GM18519 (cell line): ENCODE measurements around the gene TRIOBP.

ENCODE experiments used
- ATAC-seq: cut with Tn5 transposase; IDR thresholded peaks from one replicate; pipeline ENCODE4 v1.9.1; 2021; ENCODE audit warnings: mild to moderate bottlenecking, moderate library complexity; ENCODE audit not compliant: unreplicated experiment, low FRiP score

The TRIOBP gene

DNA sequence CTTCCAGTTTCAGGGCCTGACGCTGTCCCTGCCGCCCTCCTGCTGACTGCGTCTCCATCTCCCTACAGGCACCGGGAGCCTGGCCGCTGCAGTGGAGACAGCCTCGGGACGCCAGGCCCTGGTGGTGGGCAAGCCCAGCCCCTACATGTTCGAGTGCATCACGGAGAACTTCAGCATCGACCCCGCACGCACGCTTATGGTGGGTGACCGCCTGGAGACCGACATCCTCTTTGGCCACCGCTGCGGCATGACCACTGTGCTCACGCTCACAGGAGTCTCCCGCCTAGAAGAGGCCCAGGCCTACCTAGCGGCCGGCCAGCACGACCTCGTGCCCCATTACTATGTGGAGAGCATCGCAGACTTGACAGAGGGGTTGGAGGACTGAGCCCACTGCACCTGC lies 31.4 kb upstream of the TRIOBP start:
- no peak for ATAC-seq

DNA sequence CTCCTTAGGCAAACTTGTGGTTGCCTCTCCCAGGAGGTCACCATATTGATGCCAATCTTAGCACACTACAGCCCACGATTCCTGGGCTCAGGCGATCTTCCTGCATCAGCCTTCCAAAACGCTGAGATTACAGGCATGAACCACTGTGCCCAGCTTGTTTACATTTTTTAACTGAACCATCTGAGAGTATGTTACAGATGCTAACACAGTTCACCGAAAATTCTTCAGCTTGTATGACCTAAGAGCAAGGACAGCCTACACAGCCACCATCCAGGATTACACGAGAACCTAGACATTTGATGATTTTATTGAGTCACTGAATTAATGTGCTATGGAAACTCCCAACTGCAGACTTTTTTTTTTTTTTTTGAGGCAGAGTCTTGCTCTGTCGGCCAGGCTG lies 27.3 kb upstream of the TRIOBP start:
- ATAC-seq, result no peak

DNA sequence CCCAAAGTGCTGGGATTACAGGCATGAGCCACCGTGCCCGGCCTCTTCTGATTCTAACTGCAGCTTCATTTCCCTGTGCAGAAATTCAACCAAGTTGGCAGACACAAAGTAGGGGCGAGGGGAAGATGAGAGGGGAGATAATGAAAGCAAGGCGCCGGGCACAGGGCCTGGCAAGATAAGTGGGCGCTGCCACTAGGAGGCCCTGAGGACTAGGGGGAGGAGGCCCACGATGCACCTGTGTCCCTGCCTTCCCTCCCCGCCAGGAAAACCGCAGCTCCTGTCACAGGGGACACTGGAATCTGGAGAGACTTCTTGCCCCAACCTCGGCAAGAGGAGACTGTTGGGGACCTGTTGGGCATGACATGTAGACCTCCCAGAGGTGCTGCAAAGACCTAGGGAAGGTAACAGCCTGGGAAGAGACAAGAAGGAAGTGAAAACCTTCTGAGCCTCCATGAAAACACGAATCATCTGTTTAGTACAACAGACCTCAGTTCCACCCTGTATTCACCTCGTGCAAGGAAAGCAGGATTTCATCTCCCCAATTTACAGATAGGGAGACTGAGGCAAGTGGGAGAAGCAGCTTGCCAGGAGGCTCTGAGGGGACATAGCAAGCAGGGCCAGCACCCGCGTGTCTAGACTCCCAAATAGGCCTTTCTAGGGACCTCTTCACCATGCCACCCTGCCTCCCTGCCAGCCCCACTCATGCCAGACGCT lies 24.5 kb upstream of the TRIOBP start:
- no peak for ATAC-seq

DNA sequence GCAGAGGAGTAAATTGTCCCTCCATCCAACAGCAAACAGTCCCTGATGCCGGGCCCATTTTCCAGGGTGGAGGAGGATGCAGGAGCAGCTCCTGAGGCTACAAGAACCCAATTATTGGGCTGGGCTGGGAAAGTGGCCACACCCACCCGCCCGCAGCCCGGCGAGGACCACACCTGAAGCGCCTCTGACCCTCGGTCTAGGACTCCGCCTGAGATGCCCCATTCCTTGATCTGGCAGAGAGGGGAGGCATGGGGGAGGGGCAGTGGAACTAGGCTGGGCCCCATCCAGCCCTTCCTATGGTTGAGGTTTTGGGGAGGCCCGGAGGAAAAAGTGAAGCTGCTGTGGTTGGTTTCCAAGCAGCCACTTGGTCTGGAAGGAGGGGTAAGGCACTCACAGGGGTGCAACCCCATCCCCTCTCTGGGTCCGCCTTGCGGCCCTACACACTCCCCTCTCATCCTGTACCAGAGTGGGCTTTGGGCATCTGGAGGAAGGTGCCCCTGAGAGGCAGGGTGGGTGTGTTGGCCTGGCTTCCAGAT lies 23.9 kb upstream of the TRIOBP start:
- ATAC-seq, result no peak

DNA sequence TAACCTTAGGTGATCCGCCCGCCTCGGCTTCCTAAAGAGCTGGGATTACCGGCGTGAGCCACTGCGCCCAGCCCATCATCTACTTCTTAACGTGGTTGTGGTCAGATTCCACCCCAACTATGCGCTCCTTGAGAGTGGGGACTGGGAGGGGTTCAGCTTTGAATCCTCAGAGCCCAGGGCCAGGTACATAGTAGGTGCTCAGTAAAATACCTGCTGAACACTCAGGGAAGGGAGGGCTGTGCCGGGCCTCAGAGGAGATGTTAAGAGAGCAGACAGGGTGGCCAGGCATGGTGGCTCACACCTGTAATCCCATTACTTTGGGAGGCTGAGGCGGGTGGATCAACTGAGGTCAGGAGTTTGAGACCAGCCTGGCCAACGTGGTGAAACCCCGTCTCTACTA lies 22.6 kb upstream of the TRIOBP start:
- no peak for ATAC-seq

DNA sequence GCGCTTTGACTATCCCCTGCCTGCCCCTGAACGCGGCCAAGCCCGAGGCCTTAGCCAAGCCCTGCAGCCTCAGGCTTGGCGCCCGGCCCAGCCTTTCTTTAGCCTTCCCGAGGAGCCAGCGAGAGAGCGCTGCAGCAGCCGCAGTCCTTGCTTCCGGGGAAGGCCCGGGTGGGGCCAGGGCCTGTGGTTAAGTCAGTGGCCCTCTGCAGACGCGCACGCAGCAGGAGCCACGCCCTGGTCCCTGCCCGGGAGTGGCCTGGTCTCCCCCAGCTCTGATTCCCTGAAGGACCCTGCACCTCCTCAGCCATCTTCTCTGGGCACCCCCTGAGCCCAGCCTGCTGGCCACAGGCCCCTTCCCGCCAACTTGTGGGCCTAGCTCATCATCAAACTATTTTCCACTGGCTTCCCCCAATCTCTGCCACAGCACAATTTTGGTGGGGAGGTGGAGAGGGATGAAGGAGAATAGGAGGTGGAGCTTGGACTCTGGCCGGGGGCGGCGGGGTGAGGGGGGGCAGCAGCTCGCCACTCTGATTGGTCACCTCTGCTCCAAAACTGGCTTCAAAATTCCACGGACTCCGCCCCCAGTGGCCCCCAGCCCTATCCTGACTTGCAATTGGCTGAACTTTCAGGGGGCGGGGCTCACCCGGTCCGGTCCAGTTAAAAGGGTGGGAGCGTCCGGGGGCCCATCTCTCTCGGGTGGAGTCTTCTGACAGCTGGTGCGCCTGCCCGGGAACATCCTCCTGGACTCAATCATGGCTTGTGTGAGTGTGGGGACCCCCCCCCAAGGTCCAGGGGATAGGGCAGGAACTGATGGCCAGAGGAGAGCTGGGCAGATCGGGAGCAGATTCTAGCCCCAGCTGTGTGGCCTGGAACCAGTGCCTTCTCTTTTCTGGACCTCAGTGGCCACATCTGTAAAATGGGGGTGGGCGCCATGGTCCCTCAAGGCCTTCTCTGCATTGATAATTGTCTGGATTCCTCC lies 21.6 kb upstream of the TRIOBP start, which contains the start of gene LGALS1:
Gene LGALS1 (plus strand): TSS at position 686 of the 979 bp plus-strand sequence. CDS start 67 bp downstream, at position 753.
- no peak for ATAC-seq

DNA sequence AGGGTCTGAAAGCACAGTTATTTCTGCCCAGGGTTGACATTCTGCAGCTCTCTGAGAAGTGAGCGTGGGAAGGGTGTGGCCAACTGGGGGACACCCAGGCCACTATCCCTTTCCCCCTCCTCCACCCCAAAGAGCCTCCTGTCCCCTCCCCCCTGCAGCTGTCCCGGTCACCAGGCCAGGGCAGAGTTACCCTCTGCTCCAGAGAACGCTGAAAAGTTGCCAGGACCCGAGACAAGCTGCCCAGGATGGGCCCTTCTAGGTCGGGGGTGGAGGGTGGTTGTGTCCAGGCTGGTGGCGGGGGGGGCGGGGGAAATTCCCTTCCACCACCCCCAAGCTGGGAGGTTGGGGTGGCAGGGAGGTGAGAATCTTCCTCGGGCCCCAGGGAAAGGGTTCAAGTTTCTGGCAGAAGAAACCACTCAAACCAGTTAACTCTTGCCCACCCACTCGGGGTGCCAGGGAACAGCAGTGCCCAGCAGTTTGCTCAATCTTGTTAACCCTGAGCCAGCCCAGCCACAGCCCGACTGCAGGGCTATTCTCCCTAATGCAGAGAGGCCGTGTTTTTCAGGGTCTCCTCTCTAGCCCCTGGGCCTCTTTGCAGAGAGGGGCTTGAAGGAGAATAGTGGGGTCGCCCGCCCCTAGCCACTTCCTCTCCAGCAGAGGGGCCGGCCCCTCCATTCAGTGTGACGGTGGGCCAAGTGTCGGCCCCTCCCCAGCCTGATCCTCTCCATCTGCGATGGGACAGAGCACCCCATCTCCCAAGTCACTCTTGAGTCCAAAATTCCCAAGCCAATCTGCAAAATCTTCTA lies 20.7 kb upstream of the TRIOBP start:
- ATAC-seq, result no peak

DNA sequence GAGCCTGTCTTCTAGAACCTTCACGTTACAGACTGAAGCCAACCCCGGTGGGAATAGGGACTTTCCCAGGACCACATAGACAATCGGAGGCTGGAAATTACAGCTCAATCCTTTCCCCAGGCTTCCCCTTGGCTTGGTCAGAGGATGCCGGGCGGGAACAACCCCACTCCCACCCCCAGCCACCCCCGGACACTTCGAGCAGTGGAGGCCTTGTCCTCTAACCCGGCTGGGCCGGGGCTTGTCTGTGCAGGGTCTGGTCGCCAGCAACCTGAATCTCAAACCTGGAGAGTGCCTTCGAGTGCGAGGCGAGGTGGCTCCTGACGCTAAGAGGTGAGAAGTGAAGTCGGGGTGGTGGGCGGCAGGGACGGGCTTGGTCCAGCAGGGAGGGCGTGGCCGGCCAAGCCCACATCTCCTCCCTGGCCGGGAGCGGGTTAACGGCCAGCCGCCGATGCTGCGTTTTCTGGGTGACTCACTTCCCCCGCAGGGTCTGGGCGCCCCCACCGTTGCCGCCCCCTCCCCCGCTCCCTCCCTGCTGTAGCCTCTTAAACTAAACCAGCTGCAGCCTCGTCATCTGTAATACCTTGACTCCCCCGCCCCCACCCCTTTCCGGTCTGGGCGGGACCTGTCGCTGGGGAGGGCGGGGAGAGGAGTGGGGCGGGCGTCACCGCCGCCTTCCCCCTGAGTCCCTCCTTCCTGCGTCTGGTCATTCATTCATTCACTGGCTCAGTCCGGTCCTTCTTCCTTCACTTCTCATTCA lies 19.9 kb upstream of the TRIOBP start:
- no peak for ATAC-seq

DNA sequence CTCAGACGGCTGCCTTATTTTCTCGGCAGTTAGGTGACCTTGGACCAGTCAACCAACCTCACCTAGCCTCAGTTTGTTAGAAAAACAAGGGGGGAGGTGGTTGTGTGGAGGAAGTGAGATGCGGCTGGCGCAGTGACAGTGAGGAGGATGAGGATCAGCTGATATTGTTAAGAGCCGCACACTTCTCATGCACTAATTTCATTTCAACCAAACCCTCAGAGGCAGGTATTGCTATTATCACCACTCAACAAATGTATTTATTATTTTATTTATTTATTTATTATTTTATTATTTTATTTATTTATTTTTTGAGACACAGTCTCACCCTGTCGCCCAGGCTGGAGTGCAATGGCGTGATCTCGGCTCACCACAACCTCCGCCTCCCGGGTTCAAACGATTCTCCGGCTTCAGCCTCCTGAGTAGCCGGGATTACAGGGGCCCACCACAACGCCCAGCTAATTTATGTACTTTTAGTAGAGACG lies 19.3 kb upstream of the TRIOBP start:
- no peak for ATAC-seq

DNA sequence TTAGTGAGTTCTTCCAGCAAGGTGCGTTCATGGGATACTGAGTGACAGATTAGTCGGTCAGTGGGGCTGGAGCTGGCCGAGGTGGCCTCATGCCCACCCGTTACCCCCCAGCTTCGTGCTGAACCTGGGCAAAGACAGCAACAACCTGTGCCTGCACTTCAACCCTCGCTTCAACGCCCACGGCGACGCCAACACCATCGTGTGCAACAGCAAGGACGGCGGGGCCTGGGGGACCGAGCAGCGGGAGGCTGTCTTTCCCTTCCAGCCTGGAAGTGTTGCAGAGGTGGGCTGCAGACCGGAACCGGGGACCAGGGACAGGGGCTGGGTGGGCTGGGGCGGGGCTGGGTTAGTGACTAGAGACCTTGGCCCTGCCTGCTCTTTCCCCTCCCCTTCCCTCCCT lies 18.5 kb upstream of the TRIOBP start:
- no peak for ATAC-seq

DNA sequence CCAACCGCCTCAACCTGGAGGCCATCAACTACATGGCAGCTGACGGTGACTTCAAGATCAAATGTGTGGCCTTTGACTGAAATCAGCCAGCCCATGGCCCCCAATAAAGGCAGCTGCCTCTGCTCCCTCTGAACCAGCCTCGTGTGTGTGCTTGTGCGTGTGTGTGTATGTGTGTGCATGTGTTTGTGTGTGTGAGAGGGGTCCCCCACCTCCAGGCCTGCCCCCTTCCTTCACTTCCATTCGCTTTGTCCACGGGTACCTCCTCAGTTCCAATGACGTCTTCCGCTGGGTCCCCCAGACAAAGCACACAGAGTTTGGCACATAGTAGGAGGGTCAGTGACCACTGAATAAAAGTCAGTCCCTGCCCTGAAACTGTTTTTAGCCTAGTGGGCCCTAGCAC lies 17.2 kb upstream of the TRIOBP start:
- ATAC-seq, result no peak

DNA sequence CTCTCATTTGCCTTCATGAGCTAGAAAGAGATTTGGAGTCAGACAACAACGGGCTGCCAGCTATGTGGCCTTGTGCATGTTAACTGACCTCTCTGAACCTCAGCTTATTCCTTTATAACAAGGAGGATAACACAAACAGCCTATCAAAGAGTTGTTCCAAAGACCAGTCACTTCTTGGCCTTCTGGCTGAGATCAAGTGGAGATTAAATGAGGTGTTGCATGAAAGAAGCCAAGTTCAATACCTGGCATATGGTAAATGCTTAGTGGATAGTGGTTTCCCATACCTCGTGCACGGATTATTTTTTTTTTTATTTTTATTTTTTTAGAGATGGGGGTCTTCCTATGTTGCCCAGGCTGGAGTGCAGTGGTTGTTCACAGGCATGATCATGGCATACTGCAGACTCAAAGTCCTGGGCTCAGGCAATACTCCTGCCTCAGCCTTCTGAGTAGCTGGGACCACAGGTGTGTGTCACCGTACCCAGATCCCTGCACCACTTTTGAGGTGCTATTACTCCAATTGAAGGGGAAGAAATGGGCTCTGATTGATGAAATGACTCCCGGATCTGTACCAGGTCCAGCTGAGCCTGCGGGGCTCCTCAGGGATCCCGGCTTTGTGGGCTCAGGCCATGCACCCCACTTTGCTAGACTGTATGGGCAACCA lies 16.5 kb upstream of the TRIOBP start:
- no peak for ATAC-seq

DNA sequence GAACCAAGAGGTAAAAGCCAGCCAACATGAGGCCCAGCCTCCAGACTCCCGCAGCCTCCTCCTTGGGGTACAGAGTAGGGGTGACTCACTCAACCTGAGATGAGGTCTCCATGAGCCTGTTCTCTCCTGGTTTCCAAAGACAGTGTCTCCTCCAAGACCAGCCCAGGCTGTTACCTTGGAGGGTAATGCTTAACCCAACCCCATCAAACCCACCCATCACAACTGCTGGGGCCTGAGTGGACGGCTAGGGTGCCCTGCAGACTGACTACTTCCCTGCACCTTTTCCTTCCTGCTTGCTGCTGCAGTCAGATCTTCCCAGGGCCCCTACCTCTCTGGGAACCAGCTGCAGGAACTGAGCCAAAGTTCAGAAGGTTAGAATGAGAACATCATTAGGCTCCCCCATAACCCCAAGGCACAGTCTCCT lies 15.8 kb upstream of the TRIOBP start:
- ATAC-seq, result no peak

DNA sequence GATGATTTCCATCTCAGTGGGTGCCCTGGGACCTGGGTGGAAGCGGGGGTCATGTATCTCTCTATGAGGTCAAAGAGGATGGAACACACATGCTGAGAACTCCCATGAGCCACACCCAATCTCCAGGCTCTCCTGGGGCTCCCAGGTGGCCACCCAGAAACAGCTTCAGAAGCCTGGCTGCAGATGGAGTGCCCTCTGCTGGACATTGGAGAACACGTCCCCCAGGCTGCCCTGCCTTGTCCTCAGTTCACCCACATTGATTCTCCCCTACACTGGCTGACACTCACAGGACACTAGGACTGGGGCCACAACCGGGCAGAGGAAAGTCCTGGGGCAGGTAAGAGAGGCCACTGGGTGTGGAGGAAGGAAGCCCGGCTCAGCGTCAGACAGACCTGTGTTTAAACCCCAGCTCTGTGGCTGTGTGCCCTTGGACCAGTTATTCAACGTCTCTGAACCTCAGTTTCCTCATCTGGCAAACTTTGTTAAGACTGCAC lies 15.2 kb upstream of the TRIOBP start:
- no peak for ATAC-seq

DNA sequence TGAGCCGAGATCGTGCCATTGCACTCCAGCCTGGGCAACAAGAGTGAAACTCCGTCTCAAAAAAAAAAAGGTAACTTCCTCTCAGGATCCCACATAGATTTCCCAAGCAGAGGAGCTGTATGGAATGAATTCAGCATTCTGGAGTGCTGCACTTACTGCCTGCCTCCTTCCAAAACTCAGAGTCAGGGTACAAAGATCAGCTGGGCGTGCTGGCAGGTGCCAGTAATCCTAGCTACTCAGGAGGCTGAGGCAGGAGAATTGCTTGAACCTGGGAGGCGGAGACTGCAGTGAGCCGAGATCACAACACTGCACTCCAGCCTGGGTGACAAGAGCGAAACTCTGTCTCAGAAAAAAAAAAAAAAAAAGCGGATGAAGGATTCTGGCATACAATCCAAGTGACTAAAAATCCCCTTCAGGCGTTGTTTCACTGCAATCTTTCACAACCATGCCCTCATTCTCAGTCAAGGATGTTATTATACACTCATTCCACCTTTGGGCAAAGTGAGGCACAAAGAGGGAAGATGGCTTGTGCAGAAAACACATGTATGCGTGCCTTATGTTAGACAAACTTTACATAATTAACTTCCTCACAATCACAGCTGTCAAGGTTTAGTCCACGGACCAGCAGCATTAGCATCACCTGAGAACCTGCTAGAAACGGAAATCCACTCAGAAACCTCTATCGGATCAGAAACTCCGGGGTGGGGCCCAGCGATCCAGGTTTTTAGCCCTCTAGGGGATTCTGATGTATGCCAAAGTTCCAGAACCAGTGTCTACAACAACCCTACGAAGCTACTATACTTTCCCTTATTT lies 11.8 kb upstream of the TRIOBP start:
- ATAC-seq, result no peak

DNA sequence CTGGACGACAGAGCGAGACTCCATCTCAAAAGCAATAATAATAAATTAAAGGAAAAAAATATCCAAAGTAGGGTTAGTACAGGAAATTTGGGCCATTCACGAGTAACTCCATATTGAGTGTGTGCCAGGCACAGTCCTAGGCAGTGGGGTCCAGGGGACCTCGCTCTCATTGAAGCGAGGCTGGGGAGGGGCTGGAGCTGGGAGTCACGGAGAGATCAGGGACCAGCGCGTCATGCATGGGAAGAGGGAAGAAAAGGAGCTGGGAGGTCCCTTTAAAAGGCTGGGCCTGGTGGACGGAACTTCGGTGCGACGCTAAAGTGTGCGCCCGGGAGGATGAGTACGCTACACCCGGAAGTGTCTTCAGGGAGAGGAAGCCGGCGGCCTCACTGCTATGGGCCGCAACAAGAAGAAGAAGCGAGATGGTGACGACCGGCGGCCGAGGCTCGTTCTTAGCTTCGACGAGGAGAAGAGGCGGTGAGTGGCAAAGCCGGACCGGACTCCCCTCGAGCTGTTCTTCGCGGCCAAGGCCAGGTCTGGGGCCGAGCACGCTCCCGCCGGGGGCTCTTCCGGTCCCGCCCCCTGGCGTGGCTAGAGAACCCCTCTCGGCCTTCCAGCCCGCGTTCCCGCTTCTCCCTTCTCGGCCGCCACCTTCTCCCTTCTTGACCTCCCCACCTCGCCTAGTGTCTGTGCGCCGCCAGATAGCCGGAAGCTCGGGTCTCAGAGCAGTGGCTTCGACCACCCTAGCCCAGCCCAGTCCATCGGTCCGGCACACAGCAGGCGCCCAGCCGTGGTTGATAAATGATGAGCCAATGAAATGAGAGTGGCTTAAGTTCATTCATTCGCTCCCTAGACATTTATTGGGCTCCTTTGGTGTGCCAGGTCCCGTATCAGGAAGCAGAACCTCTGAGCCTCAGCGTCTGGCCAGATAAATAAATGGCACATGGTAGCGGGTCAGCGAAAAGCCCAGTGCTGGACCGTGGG lies 10.6 kb upstream of the TRIOBP start, which contains the start of gene NOL12:
Gene NOL12 (plus strand): TSS at position 342 of the 981 bp plus-strand sequence. CDS start 50 bp downstream, at position 392.
- no peak for ATAC-seq

DNA sequence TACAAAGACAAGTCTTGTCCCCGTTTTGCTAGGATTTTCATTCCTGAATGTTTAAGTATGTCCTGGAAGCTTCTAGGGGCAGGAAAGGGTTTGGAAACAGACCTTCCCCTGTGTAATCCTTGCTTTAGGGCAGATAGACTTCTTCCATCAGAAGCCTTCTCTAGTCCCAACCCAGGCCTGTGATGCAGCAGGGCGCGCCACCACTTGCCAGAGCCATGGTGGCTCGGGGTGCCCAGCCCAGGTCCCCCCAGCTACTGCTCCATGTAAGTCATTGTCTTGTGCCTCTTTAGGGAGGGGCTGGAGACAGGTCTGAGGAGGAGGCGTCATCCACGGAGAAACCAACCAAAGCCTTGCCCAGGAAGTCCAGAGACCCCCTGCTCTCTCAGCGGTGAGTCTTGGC lies 6.4 kb upstream of the TRIOBP start:
- ATAC-seq, result no peak
